Gastroesophageal sphincter (tissue), 3 donors: ENCODE data around the gene PTRH1.

ENCODE experiments used
- CTCF ChIP-seq, 4 experiments: fragments of 200-600 bp in 2 of 4; fragments of 450-650 bp in 2 of 4; sonication (generic) in 1 of 4; IDR thresholded peaks; one replicate each; pipeline ENCODE4 v1.5.1; 2017 to 2019; ENCODE audit warnings: antibody characterized with exemption in 4 of 4, mild to moderate bottlenecking in 2 of 4, moderate library complexity in 2 of 4
- EP300 ChIP-seq: sonication (generic); formaldehyde crosslinking; IDR thresholded peaks from one replicate; pipeline ENCODE4 v1.6.1; 2017; ENCODE audit warnings: antibody characterized with exemption, mild to moderate bottlenecking
- POLR2A ChIP-seq, 2 donors: fragments of 450-650 bp; IDR thresholded peaks; one replicate each; pipeline ENCODE4 v1.6.1; 2017; ENCODE audit warnings: antibody characterized with exemption in 2 of 2, mild to moderate bottlenecking in 2 of 2, moderate library complexity in 1 of 2
- POLR2AphosphoS5 ChIP-seq: sonication (generic); formaldehyde crosslinking; IDR thresholded peaks from one replicate; pipeline ENCODE4 v1.6.1; 2017; ENCODE audit warnings: antibody characterized with exemption

GRCh38 chr9:127756233-127756632, 40.8 kb upstream of the PTRH1 start:
- TF ChIP-seq CTCF (IDR thresholded peaks at IDR 0.05): no peak
- TF ChIP-seq POLR2A (IDR thresholded peaks at IDR 0.05): no peak
- TF ChIP-seq EP300: no peak
- no peak for TF ChIP-seq POLR2AphosphoS5
